GM21381 (cell line): ENCODE results near the gene TPCN1.

ENCODE experiments used
- ATAC-seq: cut with Tn5 transposase; IDR thresholded peaks from one replicate; pipeline ENCODE4 v1.9.1; 2021; ENCODE audit warnings: mild to moderate bottlenecking, moderate library complexity; ENCODE audit not compliant: unreplicated experiment

The TPCN1 gene

GRCh38 chr12:113301811-113302210 is 80.5 kb downstream of the TPCN1 start:
- ATAC-seq = no peak

- no peak for ATAC-seq
Measured at GRCh38 chr12:113302466-113302865, 81.2 kb downstream of the TPCN1 start.

GRCh38 chr12:113302886-113303640 is 81.8 kb downstream of the TPCN1 start:
- ATAC-seq = no peak

GRCh38 chr12:113305281-113305856 is 84.1 kb downstream of the TPCN1 start:
- no peak for ATAC-seq

- ATAC-seq = no peak
Measured at GRCh38 chr12:113306382-113306781, 85.1 kb downstream of the TPCN1 start.

GRCh38 chr12:113310489-113310888 is 89.2 kb downstream of the TPCN1 start:
- ATAC-seq = no peak

GRCh38 chr12:113314121-113314529 is 92.9 kb downstream of the TPCN1 start:
- no peak for ATAC-seq

GRCh38 chr12:113315358-113315757 is 94.1 kb downstream of the TPCN1 start:
- ATAC-seq = no peak

- ATAC-seq = no peak
Measured at GRCh38 chr12:113316155-113316554, 94.9 kb downstream of the TPCN1 start.

GRCh38 chr12:113317122-113317521 is 95.9 kb downstream of the TPCN1 start:
- no peak for ATAC-seq

GRCh38 chr12:113318046-113318656 is 96.9 kb downstream of the TPCN1 start:
- ATAC-seq = no peak

GRCh38 chr12:113318900-113319628 is 97.8 kb downstream of the TPCN1 start:
- no peak for ATAC-seq

GRCh38 chr12:113320401-113320800 is 99.1 kb downstream of the TPCN1 start:
- no peak for ATAC-seq

GRCh38 chr12:113322343-113322742 is 101.1 kb downstream of the TPCN1 start:
- ATAC-seq = no peak

- ATAC-seq = no peak
Measured at GRCh38 chr12:113325916-113326315, 104.7 kb downstream of the TPCN1 start.

GRCh38 chr12:113326775-113327395 is 105.6 kb downstream of the TPCN1 start:
- no peak for ATAC-seq

- no peak for ATAC-seq
Measured at GRCh38 chr12:113328368-113328889, 107.2 kb downstream of the TPCN1 start.

GRCh38 chr12:113329022-113329790 is 107.9 kb downstream of the TPCN1 start:
- no peak for ATAC-seq

GRCh38 chr12:113329791-113330417 is 108.6 kb downstream of the TPCN1 start:
- no peak for ATAC-seq

GRCh38 chr12:113330505-113330904 is 109.2 kb downstream of the TPCN1 start:
- no peak for ATAC-seq
